Astrocyte of the cerebellum (primary cell): ENCODE data around the gene CDH22.
A peak's percentile ranks its signal among the peaks of the same experiment; 100 is the strongest.

ENCODE experiments used
- DNase-seq: peaks from one replicate; pipeline ENCODE4 v3.0.0-alpha.2; 2011; ENCODE audit warnings: low read depth
- H3K4me3 ChIP-seq: 2 replicates; pipeline ENCODE4 v1.5.1; 2011; ENCODE audit warnings: mild to moderate bottlenecking, low read depth, low read length, moderate library complexity
- in situ Hi-C: cut with HindIII; loops from 2 replicates; pipeline ENCODE4 v1.10.0; 2017; ENCODE audit warnings: low sequenced_read_pairs
- TF ChIP-seq, protein P1 (sequence below): IDR thresholded peaks from 2 replicates; pipeline ENCODE4 v1.5.1; 2012; ENCODE audit warnings: low read length, low read depth, moderate library complexity, mild to moderate bottlenecking; ENCODE audit errors: missing control alignments

Gene CDH22

DNA sequence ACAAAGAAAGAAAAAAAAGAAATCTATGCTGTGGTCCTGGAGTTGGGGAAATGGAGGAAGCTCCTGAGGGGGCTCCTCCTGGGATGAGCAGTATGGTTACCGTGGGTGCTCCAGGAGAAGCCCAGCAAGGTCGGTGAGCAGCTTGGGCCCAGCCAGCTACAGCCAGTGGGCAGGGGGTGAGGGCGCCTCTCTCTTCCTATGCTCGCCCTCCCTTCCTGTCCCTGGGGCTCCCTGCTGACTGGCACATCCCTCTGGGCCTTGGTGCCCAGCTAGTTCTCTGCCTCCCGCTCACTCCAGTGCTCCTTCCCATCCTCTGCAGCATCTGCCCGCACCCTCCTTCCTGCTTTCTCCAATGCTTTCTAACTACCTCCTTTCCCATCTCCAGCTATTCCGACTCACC is 173.6 kb downstream of the CDH22 start:
- TF ChIP-seq, protein P1, sequence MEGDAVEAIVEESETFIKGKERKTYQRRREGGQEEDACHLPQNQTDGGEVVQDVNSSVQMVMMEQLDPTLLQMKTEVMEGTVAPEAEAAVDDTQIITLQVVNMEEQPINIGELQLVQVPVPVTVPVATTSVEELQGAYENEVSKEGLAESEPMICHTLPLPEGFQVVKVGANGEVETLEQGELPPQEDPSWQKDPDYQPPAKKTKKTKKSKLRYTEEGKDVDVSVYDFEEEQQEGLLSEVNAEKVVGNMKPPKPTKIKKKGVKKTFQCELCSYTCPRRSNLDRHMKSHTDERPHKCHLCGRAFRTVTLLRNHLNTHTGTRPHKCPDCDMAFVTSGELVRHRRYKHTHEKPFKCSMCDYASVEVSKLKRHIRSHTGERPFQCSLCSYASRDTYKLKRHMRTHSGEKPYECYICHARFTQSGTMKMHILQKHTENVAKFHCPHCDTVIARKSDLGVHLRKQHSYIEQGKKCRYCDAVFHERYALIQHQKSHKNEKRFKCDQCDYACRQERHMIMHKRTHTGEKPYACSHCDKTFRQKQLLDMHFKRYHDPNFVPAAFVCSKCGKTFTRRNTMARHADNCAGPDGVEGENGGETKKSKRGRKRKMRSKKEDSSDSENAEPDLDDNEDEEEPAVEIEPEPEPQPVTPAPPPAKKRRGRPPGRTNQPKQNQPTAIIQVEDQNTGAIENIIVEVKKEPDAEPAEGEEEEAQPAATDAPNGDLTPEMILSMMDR = no peak
- no peak overlapping the region for H3K4me3 ChIP-seq
- no peak for DNase-seq
- in situ Hi-C loops = no loop called here

DNA sequence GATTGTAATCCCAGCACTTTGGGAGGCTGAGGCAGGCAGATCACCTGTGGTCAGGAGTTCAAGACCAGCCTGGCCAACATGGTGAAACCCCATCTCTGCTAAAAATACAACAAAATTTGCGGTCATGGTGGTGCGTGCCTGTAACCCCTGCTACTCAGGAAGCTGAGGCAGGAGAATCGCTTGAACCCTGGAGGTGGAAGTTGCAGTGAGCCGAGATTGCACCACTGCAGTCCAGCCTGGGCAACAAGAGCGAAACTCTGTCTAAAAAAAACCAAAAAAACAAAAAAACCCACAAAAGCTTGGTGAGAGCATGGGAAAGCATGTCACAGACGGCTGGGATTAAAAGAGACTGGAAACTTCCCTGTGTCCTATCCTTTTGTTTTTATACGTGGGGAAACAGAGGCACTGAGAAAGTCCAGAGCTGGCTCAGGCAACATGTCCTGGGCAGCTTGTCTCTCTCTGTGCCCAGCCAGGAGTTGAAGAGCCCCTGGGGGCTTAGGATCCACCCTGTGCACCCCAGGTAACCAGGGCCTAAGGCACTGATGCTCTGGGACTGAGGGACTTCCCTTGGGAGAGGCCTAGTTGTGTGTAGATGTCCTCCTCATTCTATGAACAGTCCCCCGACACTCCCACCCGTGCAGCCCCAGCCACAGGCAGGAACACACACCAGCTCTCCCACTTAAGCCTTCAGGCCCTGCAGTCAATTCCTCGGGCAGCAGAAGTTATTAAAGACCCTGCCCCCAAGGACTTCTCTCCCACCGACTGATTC is 174.2 kb downstream of the CDH22 start:
- H3K4me3 ChIP-seq = no peak overlapping the region

DNA sequence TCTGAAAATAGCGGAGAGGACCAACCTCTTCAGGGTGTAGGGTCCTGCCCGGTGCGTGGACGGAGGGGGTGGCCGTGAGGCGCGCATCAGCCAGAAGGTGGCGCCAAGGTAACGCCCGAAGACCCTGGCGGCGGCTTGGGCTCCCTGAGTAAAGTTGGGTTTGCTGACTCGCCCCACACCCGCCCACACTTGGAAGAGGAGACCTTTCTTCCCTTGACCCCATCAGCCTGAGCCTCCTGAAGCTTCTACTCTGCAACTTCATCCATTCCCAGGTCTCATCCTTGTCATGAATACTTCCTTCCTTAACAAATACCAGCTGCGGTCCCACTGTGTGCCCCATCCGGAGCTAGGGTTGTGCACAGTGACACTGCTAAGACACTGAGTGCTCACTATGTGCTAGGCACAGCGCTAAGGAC is 175.6 kb downstream of the CDH22 start:
- TF ChIP-seq, protein P1 = peak; percentile 87
- H3K4me3 ChIP-seq = no peak overlapping the region
- in situ Hi-C loops = no loop called here
- peak; percentile 23 for DNase-seq

More for the DNA sequence above, 174.2 kb downstream of the CDH22 start:
- no peak for DNase-seq
- TF ChIP-seq, protein P1 = no peak
- in situ Hi-C loops = no loop called here

DNA sequence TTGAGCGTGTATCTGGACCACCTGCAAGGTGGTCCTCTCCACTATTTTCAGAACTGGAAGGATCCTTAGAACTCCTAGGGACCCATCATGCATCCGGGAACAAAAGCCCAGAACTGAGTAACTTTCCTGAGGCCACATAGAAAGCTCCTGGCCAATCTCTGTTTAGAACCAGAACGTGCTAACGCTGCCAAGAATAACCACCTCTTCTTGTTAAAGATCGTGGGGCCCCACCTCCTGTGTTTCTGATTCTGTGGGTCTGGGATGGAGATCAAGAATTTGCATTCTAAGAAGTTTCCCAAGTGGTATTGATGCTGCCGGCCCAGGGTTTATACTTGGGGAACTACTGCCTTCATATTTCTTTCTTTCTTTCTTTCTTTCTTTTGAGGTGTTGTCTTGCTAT is 176.9 kb downstream of the CDH22 start:
- TF ChIP-seq, protein P1 = no peak
- peak; percentile 82 for DNase-seq
- H3K4me3 ChIP-seq = no peak overlapping the region
- in situ Hi-C loops = no loop called here

DNA sequence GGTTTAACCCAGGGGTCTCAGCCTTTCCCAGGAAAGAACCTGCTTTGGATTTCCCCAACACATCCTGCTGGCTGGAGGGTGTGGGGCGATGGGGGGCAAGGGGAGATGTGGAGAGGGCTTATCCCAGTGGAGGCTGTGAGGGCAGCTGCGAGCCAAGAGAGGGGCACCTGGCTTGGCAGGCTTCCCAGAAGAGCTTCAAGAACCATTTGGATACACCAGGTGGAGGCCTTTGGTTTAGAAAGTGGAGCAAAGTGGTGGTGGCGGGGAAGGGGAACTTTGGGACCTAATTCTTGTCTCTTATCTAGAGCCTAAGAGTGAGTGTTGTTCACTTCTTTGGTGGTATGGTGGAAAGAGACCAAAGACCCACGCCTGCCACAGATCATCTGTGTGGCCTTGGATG is 177.8 kb downstream of the CDH22 start:
- H3K4me3 ChIP-seq = no peak overlapping the region
- in situ Hi-C loops = no loop called here
- DNase-seq = no peak
- TF ChIP-seq, protein P1 = no peak

DNA sequence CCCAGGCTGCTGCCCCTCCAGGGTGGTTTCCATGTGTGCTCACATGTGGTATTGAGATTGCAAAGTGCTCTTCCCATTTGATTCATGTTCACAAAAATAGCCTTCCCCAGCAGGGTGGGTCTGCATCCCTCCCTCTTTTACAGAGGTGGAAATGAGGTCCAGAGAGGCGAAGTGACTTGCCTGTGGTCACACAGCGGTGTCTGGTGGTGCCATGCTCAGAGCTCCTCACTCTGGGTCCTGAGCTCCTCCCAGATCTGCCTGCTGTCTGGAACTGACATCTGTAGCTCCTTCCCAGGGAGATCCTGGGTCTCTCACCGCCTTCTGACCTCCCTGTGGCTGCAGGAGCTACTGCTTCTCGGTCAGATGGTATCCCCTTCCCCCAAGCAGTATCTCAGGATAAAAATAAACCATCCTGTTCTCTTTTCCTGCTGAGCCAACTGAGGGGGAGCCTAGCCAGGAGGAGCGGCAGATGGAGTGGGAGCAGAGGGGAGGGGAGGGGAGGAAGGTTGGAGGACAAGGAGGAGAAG is 178.3 kb downstream of the CDH22 start:
- TF ChIP-seq, protein P1 = no peak
- in situ Hi-C loops = no loop called here
- DNase-seq = no peak
- H3K4me3 ChIP-seq = no peak overlapping the region
